HAP-1 (cell line): ENCODE measurements around the gene GNG7.

Experiments used
- DNase-seq, 2 experiments: peaks; one replicate each; pipeline ENCODE4 v3.0.0-alpha.2; 2016 to 2020; ENCODE audit warnings: low spot score in 2 of 2
- H3K27me3 ChIP-seq: fragments of 250-450 bp; sonication (Bioruptor Pico); 2 replicates; pipeline ENCODE4 v1.5.1; 2020; ENCODE audit warnings: low read depth, mild to moderate bottlenecking, moderate library complexity
- H3K36me3 ChIP-seq: fragments of 250-450 bp; sonication (Bioruptor Pico); replicated peaks from 2 replicates; pipeline ENCODE4 v1.5.1; 2020; ENCODE audit warnings: mild to moderate bottlenecking
- H3K4me1 ChIP-seq: fragments of 250-450 bp; sonication (Bioruptor Pico); 2 replicates; pipeline ENCODE4 v1.5.1; 2020; ENCODE audit warnings: mild to moderate bottlenecking
- H3K4me3 ChIP-seq: fragments of 250-450 bp; sonication (Bioruptor Pico); 2 replicates; pipeline ENCODE4 v1.5.1; 2020; ENCODE audit warnings: mild to moderate bottlenecking, moderate library complexity
- H3K9me3 ChIP-seq: fragments of 250-450 bp; sonication (Bioruptor Pico); 2 replicates; pipeline ENCODE4 v1.5.1; 2020; ENCODE audit warnings: mild to moderate bottlenecking, moderate library complexity
- in situ Hi-C: fragments of 300-500 bp; cut with MboI; formaldehyde crosslinking; loops from 3 replicates; pipeline ENCODE4 v1.14.3; 2020; ENCODE audit warnings: low sequenced_read_pairs, inconsistent platforms, mixed read lengths

The GNG7 gene

GRCh38 chr19:2702170-2703076, at the start of gene GNG7:
GNG7 (minus strand) TSS chr19:2702694; CDS start chr19:2520688, 182,006 bp downstream.
- no peaks in the 10 kb centered on the region for H3K36me3 ChIP-seq
- in situ Hi-C loops, result no loop called here
- H3K4me1 ChIP-seq, result no peaks in the 10 kb centered on the region
- peak; percentile 81 to 97 for DNase-seq
- no peaks in the 10 kb centered on the region for H3K27me3 ChIP-seq
- peak within 1 kb of the TSS; percentile 48 for H3K4me3 ChIP-seq
- H3K9me3 ChIP-seq, result no peaks in the 10 kb centered on the region

GRCh38 chr19:2751438-2751830, 48.9 kb upstream of the GNG7 start:
- in situ Hi-C loops, result no loop called here
- DNase-seq, result no peak
- no peaks in the 10 kb centered on the region for H3K9me3 ChIP-seq
- no peaks in the 10 kb centered on the region for H3K27me3 ChIP-seq
- no peak overlapping the region for H3K4me3 ChIP-seq
- H3K36me3 ChIP-seq, result peaks cover 22% of the 10 kb centered on the region
- no peaks in the 10 kb centered on the region for H3K4me1 ChIP-seq

DNA sequence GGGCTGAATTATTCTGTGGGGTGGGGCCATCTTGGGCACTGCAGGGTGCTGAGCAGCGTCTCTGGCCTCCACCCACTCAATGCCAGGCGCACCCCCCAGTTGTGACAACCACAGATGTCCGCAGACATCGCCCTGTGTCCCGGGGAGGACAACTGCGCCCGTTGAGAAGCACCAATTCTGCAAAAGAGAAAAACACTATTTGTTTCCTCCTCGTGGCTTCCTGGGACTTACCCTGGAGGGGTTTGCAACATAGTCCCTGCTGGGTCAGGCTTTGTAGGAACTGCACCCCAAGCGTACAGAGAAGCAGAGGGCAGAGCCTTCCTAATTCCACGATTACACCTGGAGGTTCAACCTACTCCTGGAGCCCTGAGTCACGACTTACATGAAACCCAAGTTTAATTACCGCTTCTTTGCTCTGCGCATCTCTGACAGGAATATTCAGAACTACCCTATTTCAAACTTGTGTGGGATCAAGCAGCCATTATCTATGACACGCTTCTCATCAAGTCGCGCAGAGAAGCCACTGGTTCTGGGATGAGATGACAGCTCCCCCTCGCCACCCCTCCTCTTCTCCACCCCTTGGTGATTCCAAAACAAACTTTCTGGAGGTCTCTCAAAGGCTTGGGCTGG, 48.4 kb upstream of the GNG7 start:
- no peaks in the 10 kb centered on the region for H3K4me1 ChIP-seq
- no peak for DNase-seq
- no peaks in the 10 kb centered on the region for H3K27me3 ChIP-seq
- H3K4me3 ChIP-seq, result no peak overlapping the region
- in situ Hi-C loops, result no loop called here
- peaks cover 21% of the 10 kb centered on the region for H3K36me3 ChIP-seq
- H3K9me3 ChIP-seq, result no peaks in the 10 kb centered on the region

- H3K27me3 ChIP-seq, result no peaks in the 10 kb centered on the region
- H3K4me3 ChIP-seq, result no peak overlapping the region
- in situ Hi-C loops, result loop anchor here (5.0 kb wide), 1 partner anchor 100 kb away; no protein-coding TSS in a partner anchor
- no peaks in the 10 kb centered on the region for H3K4me1 ChIP-seq
- no peaks in the 10 kb centered on the region for H3K9me3 ChIP-seq
- H3K36me3 ChIP-seq, result no peaks in the 10 kb centered on the region
- no peak for DNase-seq
Measured at GRCh38 chr19:2747349-2747748, 44.9 kb upstream of the GNG7 start.

DNA sequence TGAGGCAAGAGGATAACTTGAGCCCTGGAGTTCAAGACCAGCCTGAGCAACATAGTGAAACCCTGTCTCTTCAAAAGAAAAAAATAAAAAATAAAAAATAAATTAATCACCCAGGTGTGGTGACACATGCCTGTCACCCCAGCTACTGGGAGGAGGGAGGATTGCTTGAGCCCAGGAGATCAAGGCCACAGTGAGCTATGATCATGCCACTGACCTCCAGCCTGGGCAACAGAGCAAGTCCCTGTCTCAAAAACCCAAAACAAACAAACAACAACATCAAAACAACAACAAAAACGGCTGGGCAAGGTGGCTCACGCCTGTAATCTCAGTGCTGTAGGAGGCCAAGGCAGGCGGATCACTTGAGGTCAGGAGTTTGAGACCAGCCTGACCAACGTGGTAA, 41.6 kb upstream of the GNG7 start:
- DNase-seq, result no peak
- Histone ChIP-seq H3K27me3 (no peaks in the 10 kb centered on the region), H3K9me3 (no peaks in the 10 kb centered on the region), H3K36me3 (no peaks in the 10 kb centered on the region), H3K4me1 (no peaks in the 10 kb centered on the region), H3K4me3 (no peak overlapping the region)
- in situ Hi-C loops, result no loop called here

GRCh38 chr19:2743099-2743498, 40.6 kb upstream of the GNG7 start:
- DNase-seq, result no peak
- H3K36me3 ChIP-seq, result no peaks in the 10 kb centered on the region
- no peaks in the 10 kb centered on the region for H3K4me1 ChIP-seq
- H3K9me3 ChIP-seq, result no peaks in the 10 kb centered on the region
- no peak overlapping the region for H3K4me3 ChIP-seq
- in situ Hi-C loops, result no loop called here
- H3K27me3 ChIP-seq, result no peaks in the 10 kb centered on the region

DNA sequence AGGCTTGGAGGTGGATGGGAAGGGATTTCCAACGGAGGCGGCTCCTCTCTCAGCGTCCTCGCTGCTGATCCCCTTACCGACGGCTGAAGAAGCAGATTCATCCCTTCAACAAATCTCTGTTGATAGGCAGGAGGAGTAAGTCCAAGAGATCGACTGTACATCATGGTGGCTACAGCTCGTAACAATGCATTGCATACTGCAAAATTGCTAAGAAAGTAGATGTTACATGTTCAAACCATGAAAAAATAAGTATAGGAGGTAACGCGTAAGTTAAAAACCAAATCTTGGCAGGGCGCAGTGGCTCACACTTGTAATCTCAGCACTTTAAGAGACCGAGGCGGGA, 37.8 kb upstream of the GNG7 start:
- H3K27me3 ChIP-seq, result no peaks in the 10 kb centered on the region
- H3K4me1 ChIP-seq, result no peaks in the 10 kb centered on the region
- H3K9me3 ChIP-seq, result no peaks in the 10 kb centered on the region
- peak overlapping the region; percentile 65; the same call in 1 of the 2 replicates for H3K4me3 ChIP-seq
- no peak for DNase-seq
- H3K36me3 ChIP-seq, result peaks cover 11% of the 10 kb centered on the region
- in situ Hi-C loops, result no loop called here

DNA sequence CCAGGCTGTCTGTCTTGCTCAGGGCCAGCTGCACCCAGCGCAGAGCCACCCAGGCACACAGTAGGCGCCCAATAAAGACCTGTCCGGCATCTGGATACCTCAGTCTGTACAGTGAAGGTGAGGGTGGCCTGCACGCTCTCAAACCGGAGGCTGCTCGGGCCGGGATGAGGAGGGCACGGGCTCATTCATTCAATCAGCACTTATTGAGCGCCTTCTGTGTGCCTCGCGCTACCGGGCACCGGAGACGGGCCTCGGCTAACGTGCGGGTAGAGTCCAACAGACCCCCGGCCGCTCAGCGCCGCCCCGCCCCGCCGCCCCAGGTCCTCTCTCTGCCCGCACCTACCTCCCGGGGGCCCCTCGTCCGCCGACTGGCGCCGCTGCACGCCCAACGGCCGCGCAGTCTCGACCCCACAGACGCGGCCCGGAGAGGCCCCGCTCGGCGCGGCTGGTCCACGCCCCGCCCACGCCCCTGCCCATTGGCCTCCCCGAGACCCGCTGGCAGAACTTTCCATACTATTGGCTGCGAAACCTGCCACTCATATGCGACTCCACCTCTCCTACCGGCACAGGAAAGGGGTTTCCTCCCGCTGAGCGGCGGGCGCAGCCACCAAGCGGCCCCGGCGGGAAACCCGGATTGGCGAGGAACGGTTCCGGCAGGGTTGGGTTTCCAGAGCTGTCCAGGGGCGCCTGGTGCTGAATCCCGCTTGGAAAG, 37.3 kb upstream of the GNG7 start, which contains the start of gene SLC39A3:
Gene SLC39A3, minus strand, starts transcription at position 416 of the 712 bp plus-strand sequence. CDS start 2,760 bp downstream, outside the sequence.
- H3K4me3 ChIP-seq, result peak within 1 kb of the TSS; percentile 65

GRCh38 chr19:2736550-2737190, 34.2 kb upstream of the GNG7 start:
- no peaks in the 10 kb centered on the region for H3K27me3 ChIP-seq
- in situ Hi-C loops, result no loop called here
- DNase-seq, result no peak
- no peak overlapping the region for H3K4me3 ChIP-seq
- no peaks in the 10 kb centered on the region for H3K4me1 ChIP-seq
- H3K9me3 ChIP-seq, result no peaks in the 10 kb centered on the region
- peaks cover 11% of the 10 kb centered on the region for H3K36me3 ChIP-seq

More for the DNA sequence above, 37.3 kb upstream of the GNG7 start, which contains the start of gene SLC39A3:
- Histone ChIP-seq H3K4me1 (no peaks in the 10 kb centered on the region), H3K36me3 (peaks cover 11% of the 10 kb centered on the region), H3K27me3 (no peaks in the 10 kb centered on the region), H3K9me3 (no peaks in the 10 kb centered on the region)
- DNase-seq, result peak; percentile 92 to 100
- in situ Hi-C loops, result no loop called here

DNA sequence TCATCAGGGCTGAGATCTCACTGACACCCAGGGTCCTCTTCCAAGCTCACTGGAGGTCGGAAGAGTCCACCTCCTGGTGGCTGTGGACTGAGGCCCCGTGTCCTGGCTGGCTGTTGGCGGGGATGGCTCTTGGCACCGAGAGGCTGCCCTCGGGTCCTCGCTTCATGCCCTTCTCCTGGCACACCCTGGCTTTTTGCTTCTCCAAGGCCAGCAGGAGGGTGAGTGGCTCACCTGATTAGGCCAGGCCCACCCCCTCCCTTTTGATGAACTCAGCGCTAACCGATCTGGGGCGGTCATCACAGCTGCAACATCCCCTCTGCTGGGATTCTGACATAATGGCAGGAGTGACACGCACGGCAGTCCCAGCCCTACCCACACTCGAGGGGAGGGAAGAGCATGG, 32.9 kb upstream of the GNG7 start:
- Histone ChIP-seq H3K4me3 (no peak overlapping the region), H3K9me3 (no peaks in the 10 kb centered on the region), H3K4me1 (no peaks in the 10 kb centered on the region), H3K36me3 (peaks cover 11% of the 10 kb centered on the region), H3K27me3 (no peaks in the 10 kb centered on the region)
- in situ Hi-C loops, result no loop called here
- no peak for DNase-seq

DNA sequence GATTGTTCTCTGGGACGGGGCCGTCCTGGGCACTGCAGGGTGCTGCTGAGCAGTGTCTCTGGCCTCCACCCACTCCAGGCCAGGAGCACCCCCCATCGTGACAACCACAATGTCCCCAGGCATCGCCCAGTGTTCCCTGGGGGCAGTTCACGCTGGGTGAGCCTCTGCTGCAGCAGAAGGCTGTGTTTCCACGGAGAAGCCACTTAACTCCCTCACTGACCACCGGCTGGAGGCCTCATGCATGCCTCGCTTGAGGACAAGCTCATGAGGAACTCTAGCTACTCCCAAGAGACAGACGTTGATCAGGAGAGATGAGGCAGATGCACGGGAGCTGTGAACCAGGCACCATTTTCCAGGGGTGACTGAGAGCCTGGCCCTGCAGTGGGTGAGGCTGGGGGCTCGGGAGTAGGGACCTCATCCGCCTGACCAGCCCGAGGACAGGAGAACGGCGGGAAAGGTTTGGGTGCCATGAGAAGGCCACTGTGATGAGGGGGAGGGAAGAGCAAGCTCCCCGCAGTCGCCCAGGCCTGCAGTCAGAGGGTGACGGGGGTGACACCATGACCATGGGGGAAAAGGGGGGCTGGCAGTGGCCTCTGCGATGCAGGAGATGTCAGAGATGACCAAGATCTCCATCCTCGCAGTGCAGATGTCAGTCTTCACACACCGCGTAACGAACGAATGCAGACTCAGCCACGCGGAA, 32.2 kb upstream of the GNG7 start:
- in situ Hi-C loops, result no loop called here
- Histone ChIP-seq H3K4me1 (no peaks in the 10 kb centered on the region), H3K4me3 (no peak overlapping the region), H3K9me3 (no peaks in the 10 kb centered on the region), H3K36me3 (peaks cover 11% of the 10 kb centered on the region), H3K27me3 (no peaks in the 10 kb centered on the region)
- no peak for DNase-seq

DNA sequence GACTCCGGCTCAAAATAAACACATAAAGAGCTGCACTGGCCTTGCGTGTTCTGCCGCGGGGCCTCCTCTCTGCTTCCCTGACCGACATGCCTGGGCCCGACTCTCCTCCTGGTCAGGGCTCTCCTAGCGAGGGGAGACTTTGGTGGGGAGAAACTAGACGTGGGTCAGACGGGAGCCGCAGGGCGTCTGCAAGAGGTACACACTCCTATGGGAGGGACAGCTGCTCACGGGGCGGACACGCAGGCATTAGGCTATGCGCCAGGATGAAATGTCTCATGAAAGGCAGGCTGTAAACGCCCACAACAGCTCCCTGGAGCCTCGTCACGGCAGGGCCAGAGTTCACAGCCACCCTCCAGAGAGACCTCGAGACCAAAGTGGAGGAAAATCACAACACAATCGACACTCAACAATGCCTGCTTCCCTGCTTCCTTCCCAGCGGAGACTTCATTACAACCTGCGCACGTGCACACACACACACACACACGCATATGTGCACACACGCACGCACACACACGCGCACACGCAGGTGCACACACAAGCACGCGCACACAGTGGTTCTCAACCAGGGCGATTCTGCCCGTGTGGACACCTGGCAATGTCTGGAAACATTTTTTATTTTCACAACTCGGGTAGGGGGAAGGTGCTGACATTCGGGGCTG, 31.6 kb upstream of the GNG7 start:
- no peak for DNase-seq
- Histone ChIP-seq H3K36me3 (peaks cover 11% of the 10 kb centered on the region), H3K9me3 (no peaks in the 10 kb centered on the region), H3K27me3 (no peaks in the 10 kb centered on the region), H3K4me1 (no peaks in the 10 kb centered on the region), H3K4me3 (no peak overlapping the region)
- in situ Hi-C loops, result no loop called here
